Thymus (tissue), 11 donors: Measurements from ENCODE around the gene PVALEF. TPM values are rescaled to one million over a fixed set of nuclear protein-coding genes. Genes with fewer than 3 reads are reported as not detected.

Source experiments
- DNase-seq, 9 donors: peaks; one replicate each; pipeline ENCODE4 v3.0.0-alpha.2; 2013; ENCODE audit warnings: low spot score in 9 of 9, low read depth in 6 of 9, missing footprints in 1 of 9
- H3K27ac ChIP-seq, 2 donors: one replicate each; pipeline ENCODE4 v1.5.1; 2013; ENCODE audit warnings: control low read depth in 1 of 2, low read depth in 1 of 2, low read length in 1 of 2, mild to moderate bottlenecking in 1 of 2, moderate library complexity in 1 of 2
- H3K27me3 ChIP-seq, 2 donors: one replicate each; pipeline ENCODE4 v1.5.1; 2013; ENCODE audit warnings: low read length in 1 of 2; ENCODE audit not compliant: control insufficient read depth in 2 of 2, insufficient read depth in 1 of 2
- H3K36me3 ChIP-seq, 2 donors: one replicate each; pipeline ENCODE4 v1.5.1; 2013; ENCODE audit warnings: low read length in 1 of 2, mild to moderate bottlenecking in 1 of 2, moderate library complexity in 1 of 2; ENCODE audit not compliant: control insufficient read depth in 2 of 2, insufficient read depth in 2 of 2
- H3K4me1 ChIP-seq, 2 donors: one replicate each; pipeline ENCODE4 v1.5.1; 2013; ENCODE audit warnings: low read length in 2 of 2; ENCODE audit not compliant: control insufficient read depth in 2 of 2, insufficient read depth in 2 of 2
- H3K4me3 ChIP-seq, 2 donors: one replicate each; pipeline ENCODE4 v1.5.1; 2013; ENCODE audit warnings: low read length in 2 of 2, control low read depth in 1 of 2, mild to moderate bottlenecking in 1 of 2
- H3K9me3 ChIP-seq, 2 donors: one replicate each; pipeline ENCODE4 v1.5.1; 2013; ENCODE audit warnings: low read length in 1 of 2, mild to moderate bottlenecking in 1 of 2; ENCODE audit not compliant: control insufficient read depth in 2 of 2, insufficient read depth in 1 of 2
- WGBS: extraction: QIAGEN DNeasy Blood & Tissue Kit; methylation state at CpG from one replicate; pipeline ENCODE4 v1.1.7; 2013; 5-methylcytosine and 5-hydroxymethylcytosine counted together
- polyA plus RNA-seq: library from polyadenylated mRNA; stranded (reverse); fragments of 200-250 nt; gene quantifications from one replicate; pipeline ENCODE4 v1.2.3, GENCODE V29; 2013
- total RNA-seq: library from RNA; stranded (reverse); fragments of 120-200 nt; gene quantifications from one replicate; pipeline ENCODE4 v1.2.4, GENCODE V29; 2013
- donor health status: healthy.

The PVALEF gene
- total and polyA plus RNA-seq, 2 donors, result 0.02 TPM; not detected in 1

DNA sequence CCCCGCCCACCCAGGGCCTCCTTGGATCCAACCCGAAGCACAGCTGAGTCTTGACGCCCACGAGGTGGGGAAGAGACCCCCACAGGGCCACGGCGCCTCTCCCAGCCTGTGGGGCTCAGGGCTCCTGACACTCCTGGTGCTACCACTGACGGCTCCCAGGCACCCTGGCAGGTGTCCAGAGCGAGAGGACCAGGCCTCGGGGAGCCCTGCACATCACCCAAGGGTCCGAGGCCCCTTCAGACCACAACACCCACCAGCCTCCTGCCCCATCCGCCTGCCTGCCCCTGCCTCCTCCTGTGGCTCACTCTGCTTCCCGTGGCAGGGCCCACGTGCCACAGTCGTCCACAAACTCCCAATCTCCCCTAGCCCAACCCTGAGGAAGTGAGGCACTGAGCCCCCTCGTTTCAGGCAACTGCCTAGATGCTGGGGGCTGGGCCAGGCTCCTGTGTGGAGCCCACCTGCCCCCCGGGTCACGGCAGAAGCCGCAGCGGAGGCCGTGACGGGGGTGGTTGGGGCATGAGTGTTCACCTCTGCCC is 29.0 kb downstream of the PVALEF start:
- Histone ChIP-seq H3K36me3 (peaks cover 29 to 89% of the 10 kb centered on the region in 2 donors), H3K27ac (no peak overlapping the region), H3K27me3 (no peaks in the 10 kb centered on the region), H3K9me3 (no peaks in the 10 kb centered on the region), H3K4me3 (no peak overlapping the region), H3K4me1 (no peaks in the 10 kb centered on the region)
- 96% methylated on average over 21 of the region's 21 CpGs for WGBS
- no peak for DNase-seq

DNA sequence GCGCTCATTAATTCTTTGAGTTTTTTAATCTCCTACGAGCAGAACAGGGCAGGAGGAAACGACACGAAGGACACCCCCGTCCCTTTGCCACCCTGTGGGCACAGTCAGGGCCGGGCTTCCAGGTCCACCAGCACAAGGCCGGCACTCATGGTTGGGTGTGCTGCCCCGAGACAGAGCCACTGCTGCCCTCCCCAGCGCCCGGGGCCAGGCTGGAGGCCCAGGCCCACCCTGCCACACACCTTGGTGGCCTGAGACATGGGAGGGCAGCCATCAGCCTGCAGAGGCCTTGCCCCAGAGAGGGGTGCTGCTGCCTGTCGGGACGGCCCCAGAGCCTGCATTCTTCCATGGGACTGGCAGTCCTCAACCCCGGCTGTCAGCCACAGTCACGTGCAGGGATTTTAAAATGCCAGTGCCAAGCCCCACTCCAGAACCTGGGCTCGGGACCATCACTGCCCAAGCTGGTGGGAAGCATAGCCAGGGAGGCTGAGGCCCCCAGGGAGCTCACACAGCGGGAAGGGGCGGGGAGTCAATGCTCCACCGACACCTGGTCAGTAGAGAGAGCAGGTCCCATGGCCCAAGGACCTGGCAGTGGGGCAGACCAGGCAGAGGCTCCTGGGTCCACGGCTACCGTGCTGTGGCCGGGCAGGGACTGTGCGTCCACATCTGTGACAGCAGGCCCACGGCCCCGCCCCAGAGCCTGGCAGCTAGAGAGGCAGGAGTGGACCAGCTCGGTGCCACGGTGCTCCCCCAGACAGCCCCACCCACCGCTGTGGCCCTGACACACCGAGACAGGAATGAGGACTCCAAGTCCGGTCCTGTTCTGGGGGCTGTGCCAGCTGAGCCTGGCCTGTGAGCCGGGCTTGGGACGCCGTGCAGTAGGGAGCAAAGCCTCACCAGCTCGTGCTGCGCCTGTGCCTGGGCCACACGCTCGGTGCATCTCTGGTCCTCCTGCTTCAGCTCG is 29.9 kb downstream of the PVALEF start:
- no peak overlapping the region for H3K27ac ChIP-seq
- H3K4me3 ChIP-seq, result no peak overlapping the region
- no peak for DNase-seq
- no peaks in the 10 kb centered on the region for H3K4me1 ChIP-seq
- H3K27me3 ChIP-seq, result no peaks in the 10 kb centered on the region
- WGBS, result 93% methylated on average over 37 of the region's 37 CpGs
- no peaks in the 10 kb centered on the region for H3K9me3 ChIP-seq
- H3K36me3 ChIP-seq, result peaks cover 37 to 88% of the 10 kb centered on the region in 2 donors

DNA sequence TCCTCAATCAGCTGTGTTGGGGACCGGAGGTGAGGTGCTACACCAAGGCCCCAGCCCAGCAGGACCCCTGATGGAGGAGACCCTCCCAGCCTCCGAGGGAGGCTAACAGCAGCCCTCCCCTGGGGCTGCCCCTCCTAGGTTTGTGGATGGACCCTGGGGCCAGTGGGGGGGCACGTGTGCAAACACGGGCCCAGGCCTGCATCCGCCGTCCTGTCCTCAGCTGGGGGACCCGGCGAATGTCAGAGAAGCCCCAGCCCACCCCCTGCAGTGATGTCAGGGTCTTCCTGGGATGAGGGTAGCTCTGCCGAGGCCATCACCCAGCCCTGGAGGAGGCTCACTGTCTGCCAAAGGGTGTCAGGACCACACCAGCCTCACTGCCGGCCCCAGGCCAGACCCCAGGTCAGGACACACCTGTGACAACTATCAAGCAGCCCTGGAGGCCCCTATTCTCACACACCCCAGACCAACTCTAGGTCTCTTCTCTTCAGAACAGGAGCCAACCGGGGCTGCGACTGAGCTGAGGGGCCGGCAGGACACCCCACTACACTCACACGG is 30.7 kb downstream of the PVALEF start:
- no peaks in the 10 kb centered on the region for H3K9me3 ChIP-seq
- no peak overlapping the region for H3K27ac ChIP-seq
- H3K4me3 ChIP-seq, result no peak overlapping the region
- no peaks in the 10 kb centered on the region for H3K4me1 ChIP-seq
- WGBS, result 93% methylated on average over 14 of the region's 14 CpGs
- H3K27me3 ChIP-seq, result no peaks in the 10 kb centered on the region
- DNase-seq, result no peak
- H3K36me3 ChIP-seq, result peaks cover 34 to 80% of the 10 kb centered on the region in 2 donors

DNA sequence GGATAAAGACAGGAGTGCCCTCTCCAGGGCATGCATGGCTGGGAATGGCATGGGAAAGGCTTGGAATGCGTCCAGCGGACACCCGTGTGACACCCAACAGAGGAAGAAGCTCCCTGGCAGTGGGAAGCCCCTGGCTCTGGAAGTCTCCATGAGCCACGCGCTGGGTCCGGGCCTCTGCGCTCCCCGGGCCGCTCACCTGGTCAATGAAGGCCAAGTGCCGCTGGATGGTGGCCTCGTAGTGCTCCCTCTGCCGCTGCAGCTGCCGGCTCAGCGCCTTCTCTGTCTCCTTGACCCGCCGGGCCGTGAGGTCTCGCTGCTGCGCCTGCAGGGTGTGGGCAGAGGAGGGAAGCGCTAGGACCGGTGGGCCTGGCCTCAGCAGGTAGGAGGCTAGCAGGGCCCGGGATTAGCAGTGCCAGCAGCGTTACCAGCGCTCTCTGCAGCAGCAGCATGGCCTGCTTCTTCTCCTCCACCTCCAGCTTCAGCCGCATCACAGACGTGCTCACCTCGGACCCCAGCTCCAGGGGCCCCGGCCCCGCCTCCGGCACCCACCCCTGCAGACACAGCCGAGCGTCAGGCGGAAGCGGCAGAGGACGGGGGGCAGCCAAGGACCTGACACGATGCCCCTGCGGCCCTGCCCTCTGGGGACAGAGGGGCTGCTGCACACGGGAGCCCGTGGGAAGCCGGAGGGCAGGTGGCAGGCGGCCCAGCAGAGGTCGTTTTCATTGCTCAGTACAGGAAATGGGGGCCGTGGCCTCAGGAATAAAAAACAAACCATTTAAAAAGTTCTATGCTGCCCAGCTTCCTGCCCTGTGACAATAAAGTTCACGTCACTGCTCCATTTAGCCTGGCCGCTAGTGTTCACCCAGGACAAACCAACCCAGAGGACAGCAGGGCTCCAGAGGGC is 31.4 kb downstream of the PVALEF start:
- H3K27ac ChIP-seq, result no peak overlapping the region
- no peaks in the 10 kb centered on the region for H3K4me1 ChIP-seq
- no peaks in the 10 kb centered on the region for H3K9me3 ChIP-seq
- no peak for DNase-seq
- H3K36me3 ChIP-seq, result peaks cover 37 to 77% of the 10 kb centered on the region in 2 donors
- no peak overlapping the region for H3K4me3 ChIP-seq
- no peaks in the 10 kb centered on the region for H3K27me3 ChIP-seq
- WGBS, result 93% methylated on average over 45 of the region's 45 CpGs

DNA sequence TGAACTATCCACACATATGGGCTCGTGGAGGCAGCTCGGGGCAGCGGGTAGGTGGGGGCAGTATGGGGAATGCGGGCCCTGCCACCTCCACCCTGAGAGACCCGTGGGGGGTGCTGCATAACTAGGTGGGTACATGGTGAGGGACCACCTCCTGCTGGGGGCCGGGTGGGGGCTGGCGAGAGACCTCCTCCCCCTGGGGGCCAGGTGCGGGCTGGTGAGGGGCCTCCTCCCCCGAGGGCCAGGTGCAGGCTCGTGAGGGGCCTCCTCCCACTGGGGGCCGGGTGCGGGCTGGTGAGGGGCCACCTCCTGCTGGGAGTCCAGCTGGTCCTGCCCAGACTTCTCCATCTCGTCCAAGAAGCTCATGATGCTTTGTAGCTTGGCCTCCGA is 32.1 kb downstream of the PVALEF start:
- H3K4me3 ChIP-seq, result no peak overlapping the region
- no peaks in the 10 kb centered on the region for H3K27me3 ChIP-seq
- no peak overlapping the region for H3K27ac ChIP-seq
- no peaks in the 10 kb centered on the region for H3K9me3 ChIP-seq
- 91% methylated on average over 14 of the region's 14 CpGs for WGBS
- DNase-seq, result no peak
- H3K4me1 ChIP-seq, result no peaks in the 10 kb centered on the region
- peaks cover 37 to 75% of the 10 kb centered on the region in 2 donors for H3K36me3 ChIP-seq

DNA sequence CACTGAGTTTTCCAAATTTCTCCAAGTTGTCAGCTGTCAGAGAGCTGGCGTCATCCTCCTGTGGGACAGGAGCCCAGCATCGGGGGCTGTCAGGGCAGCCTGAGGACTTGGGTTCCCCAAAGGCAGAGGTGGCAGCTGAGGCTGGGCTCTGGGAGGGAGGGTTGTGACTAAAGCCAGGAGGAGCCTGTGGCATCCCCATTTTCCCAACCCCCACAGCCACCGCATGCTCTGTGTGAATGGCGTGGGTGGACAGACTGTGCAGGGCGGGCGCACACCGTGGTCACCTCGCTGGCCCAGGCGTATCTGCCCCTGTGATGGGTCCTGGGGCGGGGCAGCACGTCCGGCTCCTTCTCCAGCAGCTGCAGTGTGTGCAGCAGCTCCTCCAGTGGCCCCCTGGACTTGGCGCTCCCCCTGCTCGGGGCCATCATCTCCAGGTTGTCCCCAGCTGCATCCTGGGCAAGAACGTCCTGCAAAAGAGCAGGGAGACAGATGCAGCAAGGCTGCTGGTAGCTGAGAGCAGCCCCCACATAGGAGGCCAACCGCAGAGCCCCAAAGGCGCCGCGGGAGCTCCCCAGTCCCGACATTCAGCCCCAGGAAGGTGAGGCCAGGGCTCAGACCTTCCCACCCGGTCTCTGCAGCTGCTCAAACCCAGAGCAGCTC is 32.7 kb downstream of the PVALEF start:
- peaks cover 37 to 76% of the 10 kb centered on the region in 2 donors for H3K36me3 ChIP-seq

DNA sequence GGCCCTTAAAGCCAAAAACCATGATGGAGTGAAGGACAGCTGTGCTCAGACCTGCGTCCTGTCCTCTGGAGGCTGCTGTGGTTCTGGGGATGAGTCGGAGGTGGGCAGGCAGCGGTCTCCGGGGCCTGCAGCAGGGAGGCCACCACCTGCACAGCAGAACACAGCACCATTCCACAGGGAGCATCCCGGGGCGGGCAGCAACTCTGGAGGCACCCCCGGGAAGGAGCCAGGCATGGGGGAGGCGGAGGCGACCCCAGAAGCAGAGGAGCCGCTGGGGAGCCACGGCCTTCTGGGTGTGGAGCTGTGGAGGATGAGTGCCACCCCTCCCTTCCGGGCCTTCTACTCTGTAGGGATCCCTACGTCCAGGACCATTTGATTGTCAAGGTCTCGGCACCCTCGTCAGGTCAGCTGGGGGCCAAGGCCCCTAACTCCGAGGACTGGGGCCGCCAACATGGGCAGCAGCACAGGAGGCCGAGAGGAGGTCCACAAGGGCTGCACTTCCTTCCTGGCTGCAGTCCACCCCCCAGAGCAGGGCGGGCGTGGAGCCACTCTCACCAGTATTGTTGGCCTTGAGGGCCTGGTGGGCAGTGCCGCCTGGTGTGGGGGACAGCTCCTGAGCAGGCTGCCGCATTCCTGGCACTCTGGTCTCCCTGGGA is 33.6 kb downstream of the PVALEF start:
- Histone ChIP-seq H3K9me3 (no peaks in the 10 kb centered on the region), H3K27me3 (no peaks in the 10 kb centered on the region), H3K27ac (no peak overlapping the region), H3K4me1 (no peaks in the 10 kb centered on the region), H3K36me3 (peaks cover 41 to 74% of the 10 kb centered on the region in 2 donors), H3K4me3 (no peak overlapping the region)
- 97% methylated on average over 22 of the region's 22 CpGs for WGBS
- DNase-seq, result no peak

More for the DNA sequence above, 32.7 kb downstream of the PVALEF start:
- DNase-seq, result no peak
- no peak overlapping the region for H3K4me3 ChIP-seq
- 95% methylated on average over 21 of the region's 21 CpGs for WGBS
- H3K9me3 ChIP-seq, result no peaks in the 10 kb centered on the region
- H3K4me1 ChIP-seq, result no peaks in the 10 kb centered on the region
- no peaks in the 10 kb centered on the region for H3K27me3 ChIP-seq
- no peak overlapping the region for H3K27ac ChIP-seq

DNA sequence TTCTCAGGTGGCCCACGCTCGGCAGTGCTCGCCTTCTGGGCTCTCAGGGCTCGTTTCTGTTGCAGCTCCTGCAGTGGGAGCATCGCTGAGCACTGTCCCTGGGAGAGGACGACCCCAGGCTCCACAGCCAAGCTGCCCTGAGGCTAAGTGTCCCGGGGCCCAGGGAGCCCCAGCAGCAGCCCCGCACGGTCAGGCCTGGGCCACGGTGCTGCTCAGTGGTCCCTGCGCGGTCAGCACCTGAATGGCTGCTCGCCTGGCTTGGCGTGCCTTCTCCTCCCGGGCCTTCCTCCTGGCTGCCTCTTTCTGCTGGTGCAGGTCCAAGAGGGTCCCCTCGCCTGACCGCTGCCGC is 34.1 kb downstream of the PVALEF start:
- Histone ChIP-seq H3K9me3 (peaks cover 0 to 3% of the 10 kb centered on the region in 2 donors), H3K36me3 (peaks cover 41 to 69% of the 10 kb centered on the region in 2 donors), H3K4me3 (no peak overlapping the region), H3K27me3 (no peaks in the 10 kb centered on the region), H3K4me1 (no peaks in the 10 kb centered on the region), H3K27ac (no peak overlapping the region)
- no peak for DNase-seq
- WGBS, result 99% methylated on average over 18 of the region's 18 CpGs
